Neural cell (in vitro differentiated cells): ENCODE results near the gene UCP2. TPM values are rescaled to one million over a fixed set of nuclear protein-coding genes. Genes with fewer than 3 reads are reported as not detected.
"Not testable (repeated sequence)": the region's sequence is repeated elsewhere in the genome, so short reads cannot be mapped to it uniquely, and the experiment has no call there.

ENCODE experiments used
- H2AFZ ChIP-seq: fragments of 200-600, 300-800 bp; sonication (generic), shearing (Covaris generic); 2 replicates; pipeline ENCODE4 v1.6.0; 2014; ENCODE audit warnings: low read depth, mild to moderate bottlenecking, antibody characterized with exemption, low read length, moderate library complexity
- H3F3A ChIP-seq: fragments of 200-600 bp; shearing (Covaris generic); 2 replicates; pipeline ENCODE4 v1.6.1; 2016; ENCODE audit warnings: mild to moderate bottlenecking, moderate library complexity, mixed read lengths, antibody characterized with exemption, low read length; ENCODE audit not compliant: insufficient read depth, poor library complexity, severe bottlenecking
- H3K27ac ChIP-seq: fragments of 200-600, 300-800 bp; sonication (generic), shearing (Covaris generic); 2 replicates; pipeline ENCODE4 v1.5.1; 2014; ENCODE audit warnings: mild to moderate bottlenecking, low read length, moderate library complexity
- H3K27me3 ChIP-seq: fragments of 300-800, 200-600 bp; sonication (generic), shearing (Covaris generic); 2 replicates; pipeline ENCODE4 v1.6.0; 2014; ENCODE audit warnings: mild to moderate bottlenecking, low read depth, low read length, moderate library complexity; ENCODE audit not compliant: insufficient read depth
- H3K36me3 ChIP-seq: fragments of 300-800, 200-600 bp; sonication (generic), shearing (Covaris generic); 2 replicates; pipeline ENCODE4 v1.5.1; 2014; ENCODE audit warnings: mild to moderate bottlenecking, antibody characterized with exemption, low read length, moderate library complexity; ENCODE audit not compliant: insufficient read depth
- H3K4me2 ChIP-seq: fragments of 300-800, 200-600 bp; sonication (generic), shearing (Covaris generic); 2 replicates; pipeline ENCODE4 v1.6.0; 2014; ENCODE audit warnings: mild to moderate bottlenecking, low read length
- H3K4me3 ChIP-seq: fragments of 300-800, 200-600 bp; sonication (generic), shearing (Covaris generic); 2 replicates; pipeline ENCODE4 v1.5.1; 2014; ENCODE audit warnings: mild to moderate bottlenecking, low read length, moderate library complexity
- H3K79me2 ChIP-seq: fragments of 200-600 bp; shearing (Covaris generic); replicated peaks from 2 replicates; pipeline ENCODE4 v1.6.0; 2014; ENCODE audit warnings: mild to moderate bottlenecking, low read length, moderate library complexity; ENCODE audit not compliant: insufficient read depth
- H3K9ac ChIP-seq: fragments of 300-800, 200-600 bp; sonication (generic), shearing (Covaris generic); 2 replicates; pipeline ENCODE4 v1.6.1; 2016; ENCODE audit warnings: mild to moderate bottlenecking, low read length, mixed read lengths
- H3K9me2 ChIP-seq: fragments of 200-600 bp; shearing (Covaris generic); 2 replicates; pipeline ENCODE4 v1.6.1; 2016; ENCODE audit warnings: mild to moderate bottlenecking, low read length, mixed read lengths; ENCODE audit not compliant: insufficient read depth
- H3K9me3 ChIP-seq: fragments of 200-600, 300-800 bp; sonication (generic), shearing (Covaris generic); 2 replicates; pipeline ENCODE4 v1.6.1; 2016; ENCODE audit warnings: mild to moderate bottlenecking, mixed run types, low read length, moderate library complexity, mixed read lengths
- H4K20me1 ChIP-seq: fragments of 200-600 bp; shearing (Covaris generic); 2 replicates; pipeline ENCODE4 v1.6.1; 2016; ENCODE audit warnings: mild to moderate bottlenecking, mixed run types; ENCODE audit not compliant: insufficient read depth
- EP300 ChIP-seq: fragments of 450-650 bp; conservative IDR thresholded peaks from 2 replicates; pipeline ENCODE4 v1.6.1; 2014; ENCODE audit warnings: antibody characterized with exemption, mild to moderate bottlenecking, moderate library complexity; ENCODE audit not compliant: poor library complexity, severe bottlenecking
- EZH2 ChIP-seq: fragments of 200-600, 300-800 bp; shearing (Covaris generic), sonication (generic); IDR thresholded peaks from 2 replicates; pipeline ENCODE4 v1.6.1; 2014; ENCODE audit warnings: antibody characterized with exemption, low read length, borderline replicate concordance, mild to moderate bottlenecking; ENCODE audit not compliant: insufficient read depth, poor library complexity, severe bottlenecking
- MXI1 ChIP-seq: fragments of 450-650 bp; conservative IDR thresholded peaks from 2 replicates; pipeline ENCODE4 v1.6.1; 2014; ENCODE audit warnings: antibody characterized with exemption, mild to moderate bottlenecking; ENCODE audit not compliant: poor library complexity, severe bottlenecking
- POLR2AphosphoS5 ChIP-seq: IDR thresholded peaks from 2 replicates; pipeline ENCODE4 v1.6.1; 2012
- RAD21 ChIP-seq: fragments of 450-650 bp; conservative IDR thresholded peaks from 2 replicates; pipeline ENCODE4 v1.6.1; 2014; ENCODE audit warnings: antibody characterized with exemption, mild to moderate bottlenecking, moderate library complexity
- SMC3 ChIP-seq: fragments of 450-650 bp; conservative IDR thresholded peaks from 2 replicates; pipeline ENCODE4 v1.6.1; 2014; ENCODE audit warnings: antibody characterized with exemption, mild to moderate bottlenecking, moderate library complexity; ENCODE audit not compliant: poor library complexity
- TAF1 ChIP-seq: IDR thresholded peaks from 2 replicates; pipeline ENCODE4 v1.6.1; 2012; ENCODE audit warnings: low read depth
- polyA plus RNA-seq: library from polyadenylated mRNA; depleted of rRNA; stranded (reverse); fragments of >200 nt; gene quantifications from 2 replicates; pipeline ENCODE4 v1.2.3, GENCODE V29; 2014
- TF ChIP-seq, protein P1 (sequence below): IDR thresholded peaks from 2 replicates; pipeline ENCODE4 v1.6.1; 2012; ENCODE audit warnings: borderline replicate concordance
- TF ChIP-seq, protein P2 (sequence below): fragments of 450-650 bp; IDR thresholded peaks from 2 replicates; pipeline ENCODE4 v1.5.1; 2014; ENCODE audit warnings: antibody characterized with exemption, mild to moderate bottlenecking, moderate library complexity; ENCODE audit not compliant: poor library complexity, severe bottlenecking

UCP2 gene
- polyA plus RNA-seq, 1 donor from 2014 or later: not detected

DNA sequence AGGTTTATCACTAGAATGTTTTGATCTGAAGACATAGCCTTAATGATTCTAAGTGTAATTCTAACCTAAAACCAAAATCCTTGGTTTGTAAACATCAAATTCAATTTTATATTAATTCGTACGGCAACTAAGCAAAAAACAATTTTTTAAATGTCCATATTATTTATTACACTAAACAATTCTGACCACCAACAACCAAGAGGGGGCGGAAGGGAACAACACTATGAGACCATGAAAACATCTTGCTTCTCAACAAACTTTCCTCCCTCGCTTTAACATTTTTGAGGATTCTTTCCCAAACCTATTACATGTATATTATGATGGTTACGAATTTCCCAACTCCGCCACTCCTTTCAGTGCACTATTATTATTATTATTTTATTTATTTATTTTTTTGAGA lies 6.5 kb upstream of the UCP2 start:
- Histone ChIP-seq H3K9me3 (no peaks in the 10 kb centered on the region), H3K27ac (no peak overlapping the region), H2AFZ (no peak overlapping the region), H3K9ac (no peak overlapping the region), H3F3A (no peaks in the 10 kb centered on the region), H3K4me2 (no peak overlapping the region), H3K9me2 (no peaks in the 10 kb centered on the region), H3K79me2 (no peaks in the 10 kb centered on the region), H3K36me3 (no peaks in the 10 kb centered on the region), H4K20me1 (no peaks in the 10 kb centered on the region), H3K4me3 (no peak overlapping the region), H3K27me3 (no peaks in the 10 kb centered on the region)
- no peak for TF ChIP-seq TAF1
- no peak for TF ChIP-seq POLR2AphosphoS5
- TF ChIP-seq EP300: no peak

DNA sequence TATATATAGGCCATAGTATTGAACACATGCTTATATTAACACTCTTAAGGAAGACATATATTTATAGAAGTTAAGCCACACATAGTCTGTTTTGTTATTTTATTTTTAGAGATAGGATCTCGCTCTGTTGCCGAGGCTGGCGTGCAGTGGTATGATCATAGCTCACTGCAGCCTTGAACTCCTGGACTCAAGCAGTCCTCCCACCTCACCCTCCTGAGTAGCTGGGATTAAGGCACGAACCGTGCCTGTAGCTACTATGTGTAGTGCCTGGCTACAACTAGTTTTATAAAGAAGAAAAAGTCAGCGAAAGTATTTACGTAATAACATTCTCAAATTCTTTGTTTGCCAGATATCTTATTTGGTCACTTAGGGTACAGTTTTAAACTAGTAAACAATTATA lies 5.6 kb upstream of the UCP2 start:
- no peaks in the 10 kb centered on the region for H3K9me3 ChIP-seq
- no peaks in the 10 kb centered on the region for H3K36me3 ChIP-seq
- no peak overlapping the region for H3K4me3 ChIP-seq
- H3K4me2 ChIP-seq: no peak overlapping the region
- H3K27ac ChIP-seq: no peak overlapping the region
- no peaks in the 10 kb centered on the region for H3F3A ChIP-seq
- H4K20me1 ChIP-seq: no peaks in the 10 kb centered on the region
- no peaks in the 10 kb centered on the region for H3K27me3 ChIP-seq
- H3K9ac ChIP-seq: no peak overlapping the region
- TF ChIP-seq MXI1 (no peak), EP300 (no peak), SMC3 (no peak), EZH2 (no peak), RAD21 (no peak), POLR2AphosphoS5 (no peak), TAF1 (no peak)
- TF ChIP-seq, protein P1, sequence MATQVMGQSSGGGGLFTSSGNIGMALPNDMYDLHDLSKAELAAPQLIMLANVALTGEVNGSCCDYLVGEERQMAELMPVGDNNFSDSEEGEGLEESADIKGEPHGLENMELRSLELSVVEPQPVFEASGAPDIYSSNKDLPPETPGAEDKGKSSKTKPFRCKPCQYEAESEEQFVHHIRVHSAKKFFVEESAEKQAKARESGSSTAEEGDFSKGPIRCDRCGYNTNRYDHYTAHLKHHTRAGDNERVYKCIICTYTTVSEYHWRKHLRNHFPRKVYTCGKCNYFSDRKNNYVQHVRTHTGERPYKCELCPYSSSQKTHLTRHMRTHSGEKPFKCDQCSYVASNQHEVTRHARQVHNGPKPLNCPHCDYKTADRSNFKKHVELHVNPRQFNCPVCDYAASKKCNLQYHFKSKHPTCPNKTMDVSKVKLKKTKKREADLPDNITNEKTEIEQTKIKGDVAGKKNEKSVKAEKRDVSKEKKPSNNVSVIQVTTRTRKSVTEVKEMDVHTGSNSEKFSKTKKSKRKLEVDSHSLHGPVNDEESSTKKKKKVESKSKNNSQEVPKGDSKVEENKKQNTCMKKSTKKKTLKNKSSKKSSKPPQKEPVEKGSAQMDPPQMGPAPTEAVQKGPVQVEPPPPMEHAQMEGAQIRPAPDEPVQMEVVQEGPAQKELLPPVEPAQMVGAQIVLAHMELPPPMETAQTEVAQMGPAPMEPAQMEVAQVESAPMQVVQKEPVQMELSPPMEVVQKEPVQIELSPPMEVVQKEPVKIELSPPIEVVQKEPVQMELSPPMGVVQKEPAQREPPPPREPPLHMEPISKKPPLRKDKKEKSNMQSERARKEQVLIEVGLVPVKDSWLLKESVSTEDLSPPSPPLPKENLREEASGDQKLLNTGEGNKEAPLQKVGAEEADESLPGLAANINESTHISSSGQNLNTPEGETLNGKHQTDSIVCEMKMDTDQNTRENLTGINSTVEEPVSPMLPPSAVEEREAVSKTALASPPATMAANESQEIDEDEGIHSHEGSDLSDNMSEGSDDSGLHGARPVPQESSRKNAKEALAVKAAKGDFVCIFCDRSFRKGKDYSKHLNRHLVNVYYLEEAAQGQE: no peak
- TF ChIP-seq, protein P2, sequence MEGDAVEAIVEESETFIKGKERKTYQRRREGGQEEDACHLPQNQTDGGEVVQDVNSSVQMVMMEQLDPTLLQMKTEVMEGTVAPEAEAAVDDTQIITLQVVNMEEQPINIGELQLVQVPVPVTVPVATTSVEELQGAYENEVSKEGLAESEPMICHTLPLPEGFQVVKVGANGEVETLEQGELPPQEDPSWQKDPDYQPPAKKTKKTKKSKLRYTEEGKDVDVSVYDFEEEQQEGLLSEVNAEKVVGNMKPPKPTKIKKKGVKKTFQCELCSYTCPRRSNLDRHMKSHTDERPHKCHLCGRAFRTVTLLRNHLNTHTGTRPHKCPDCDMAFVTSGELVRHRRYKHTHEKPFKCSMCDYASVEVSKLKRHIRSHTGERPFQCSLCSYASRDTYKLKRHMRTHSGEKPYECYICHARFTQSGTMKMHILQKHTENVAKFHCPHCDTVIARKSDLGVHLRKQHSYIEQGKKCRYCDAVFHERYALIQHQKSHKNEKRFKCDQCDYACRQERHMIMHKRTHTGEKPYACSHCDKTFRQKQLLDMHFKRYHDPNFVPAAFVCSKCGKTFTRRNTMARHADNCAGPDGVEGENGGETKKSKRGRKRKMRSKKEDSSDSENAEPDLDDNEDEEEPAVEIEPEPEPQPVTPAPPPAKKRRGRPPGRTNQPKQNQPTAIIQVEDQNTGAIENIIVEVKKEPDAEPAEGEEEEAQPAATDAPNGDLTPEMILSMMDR: no peak
- H3K9me2 ChIP-seq: no peaks in the 10 kb centered on the region
- no peak overlapping the region for H2AFZ ChIP-seq
- H3K79me2 ChIP-seq: no peaks in the 10 kb centered on the region

DNA sequence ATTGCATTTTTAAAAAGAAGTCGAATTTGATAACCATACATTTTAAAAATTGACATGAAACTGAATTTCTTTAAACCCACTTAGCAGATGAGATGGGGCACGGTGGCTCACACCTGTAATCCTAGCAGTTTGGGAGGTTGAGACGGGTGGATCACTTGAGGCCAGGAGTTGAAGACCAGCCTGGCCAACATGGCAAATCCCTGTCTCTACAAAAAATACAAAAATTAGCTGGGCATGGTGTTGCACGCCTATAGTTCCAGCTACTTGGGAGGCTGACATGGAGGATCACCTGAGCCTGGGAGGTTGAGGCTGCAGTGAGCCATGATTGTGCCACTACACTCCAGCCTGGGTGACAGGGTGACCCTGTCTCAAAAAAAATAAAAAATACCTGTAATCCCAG lies 3.0 kb upstream of the UCP2 start:
- not testable (repeated sequence) for H3K9me2 ChIP-seq, H4K20me1 ChIP-seq, H3K4me3 ChIP-seq, H3K27me3 ChIP-seq, H3K9me3 ChIP-seq, H2AFZ ChIP-seq, H3K27ac ChIP-seq, H3K79me2 ChIP-seq, H3K4me2 ChIP-seq, H3K9ac ChIP-seq, H3F3A ChIP-seq, H3K36me3 ChIP-seq
